Central memory CD8-positive, alpha-beta T cell (primary cell): Measurements from ENCODE around the gene CDH7.

Experiments
- ATAC-seq: fragments of 150-1000 bp; cut with Tn5 transposase; replicated peaks from 2 replicates; pipeline ENCODE4 v1.10.0; 2022; ENCODE audit warnings: mild to moderate bottlenecking, moderate FRiP score, moderate number of reproducible peaks; ENCODE audit not compliant: poor library complexity, severe bottlenecking; ENCODE audit errors: extremely low read depth
- DNase-seq, 2 donors: peaks; one replicate each; pipeline ENCODE4 v3.0.0; 2021; ENCODE audit warnings: low spot score in 2 of 2
- H3K27ac Mint-ChIP-seq: one replicate; pipeline ENCODE4 v1.8.0; 2022; ENCODE audit warnings: low read depth, mild to moderate bottlenecking, moderate library complexity, mixed read lengths
- H3K27me3 Mint-ChIP-seq: one replicate; pipeline ENCODE4 v1.8.0; 2022; ENCODE audit warnings: mixed read lengths
- H3K36me3 Mint-ChIP-seq: one replicate; pipeline ENCODE4 v1.8.0; 2022; ENCODE audit warnings: mild to moderate bottlenecking, moderate library complexity, mixed read lengths; ENCODE audit not compliant: insufficient read depth
- H3K4me1 Mint-ChIP-seq: one replicate; pipeline ENCODE4 v1.8.0; 2022; ENCODE audit warnings: mixed read lengths
- H3K4me3 Mint-ChIP-seq: one replicate; pipeline ENCODE4 v1.8.0; 2022; ENCODE audit warnings: mild to moderate bottlenecking, moderate library complexity, mixed read lengths
- H3K9me3 Mint-ChIP-seq: one replicate; pipeline ENCODE4 v1.8.0; 2022; ENCODE audit warnings: mixed read lengths

The CDH7 gene, protein sequence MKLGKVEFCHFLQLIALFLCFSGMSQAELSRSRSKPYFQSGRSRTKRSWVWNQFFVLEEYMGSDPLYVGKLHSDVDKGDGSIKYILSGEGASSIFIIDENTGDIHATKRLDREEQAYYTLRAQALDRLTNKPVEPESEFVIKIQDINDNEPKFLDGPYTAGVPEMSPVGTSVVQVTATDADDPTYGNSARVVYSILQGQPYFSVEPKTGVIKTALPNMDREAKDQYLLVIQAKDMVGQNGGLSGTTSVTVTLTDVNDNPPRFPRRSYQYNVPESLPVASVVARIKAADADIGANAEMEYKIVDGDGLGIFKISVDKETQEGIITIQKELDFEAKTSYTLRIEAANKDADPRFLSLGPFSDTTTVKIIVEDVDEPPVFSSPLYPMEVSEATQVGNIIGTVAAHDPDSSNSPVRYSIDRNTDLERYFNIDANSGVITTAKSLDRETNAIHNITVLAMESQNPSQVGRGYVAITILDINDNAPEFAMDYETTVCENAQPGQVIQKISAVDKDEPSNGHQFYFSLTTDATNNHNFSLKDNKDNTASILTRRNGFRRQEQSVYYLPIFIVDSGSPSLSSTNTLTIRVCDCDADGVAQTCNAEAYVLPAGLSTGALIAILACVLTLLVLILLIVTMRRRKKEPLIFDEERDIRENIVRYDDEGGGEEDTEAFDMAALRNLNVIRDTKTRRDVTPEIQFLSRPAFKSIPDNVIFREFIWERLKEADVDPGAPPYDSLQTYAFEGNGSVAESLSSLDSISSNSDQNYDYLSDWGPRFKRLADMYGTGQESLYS

DNA sequence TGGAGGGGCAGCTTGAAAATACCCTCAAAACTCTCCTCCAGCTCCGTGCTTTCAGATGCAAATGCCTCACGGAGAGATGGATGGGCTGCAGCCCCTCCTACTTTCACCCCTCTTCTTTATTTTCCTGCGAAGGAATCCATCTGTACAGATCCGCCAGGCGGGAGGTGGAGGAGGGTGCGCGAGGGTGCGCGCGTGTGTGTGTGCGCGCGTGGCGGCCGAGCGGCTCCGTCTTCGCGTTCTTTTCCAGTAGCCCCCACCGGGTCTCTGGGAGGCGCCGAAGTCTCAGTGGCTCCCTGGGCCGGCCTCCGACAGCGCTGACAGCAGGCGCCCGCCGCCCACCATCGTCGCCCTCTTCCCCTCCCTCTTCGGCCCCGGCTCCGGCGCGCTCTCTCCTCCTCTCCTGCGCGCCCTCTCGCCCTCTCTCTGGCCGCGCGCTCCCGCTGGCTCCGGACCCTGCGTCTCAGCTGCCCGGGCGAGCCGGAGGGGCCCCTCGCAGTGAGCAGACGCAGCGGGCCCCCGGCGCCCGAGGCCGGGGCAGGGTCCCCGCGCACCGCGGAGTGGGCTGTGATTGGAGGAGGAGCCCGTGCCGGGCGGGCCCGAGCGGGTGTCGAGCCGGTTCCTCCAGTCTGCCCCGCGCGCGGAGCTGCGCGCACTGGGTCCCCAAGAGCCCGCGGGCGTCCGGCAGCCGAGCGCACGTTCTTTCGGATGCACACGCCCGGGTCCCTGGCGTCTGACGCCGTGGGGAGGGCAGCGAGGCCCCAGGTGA, at the start of gene CDH7:
Gene CDH7, plus strand, starts transcription at position 624 of the 766 bp plus-strand sequence. CDS start 11,831 bp downstream, outside the sequence.
- Mint-ChIP-seq H3K27me3 (no peaks in the 10 kb centered on the region), H3K4me1 (no peaks in the 10 kb centered on the region), H3K4me3 (no peak within 1 kb of the TSS), H3K9me3 (peaks cover 30% of the 10 kb centered on the region), H3K36me3 (no peaks in the 10 kb centered on the region), H3K27ac (no peak within 1 kb of the TSS)
- DNase-seq (no peak), ATAC-seq (no peak)

DNA sequence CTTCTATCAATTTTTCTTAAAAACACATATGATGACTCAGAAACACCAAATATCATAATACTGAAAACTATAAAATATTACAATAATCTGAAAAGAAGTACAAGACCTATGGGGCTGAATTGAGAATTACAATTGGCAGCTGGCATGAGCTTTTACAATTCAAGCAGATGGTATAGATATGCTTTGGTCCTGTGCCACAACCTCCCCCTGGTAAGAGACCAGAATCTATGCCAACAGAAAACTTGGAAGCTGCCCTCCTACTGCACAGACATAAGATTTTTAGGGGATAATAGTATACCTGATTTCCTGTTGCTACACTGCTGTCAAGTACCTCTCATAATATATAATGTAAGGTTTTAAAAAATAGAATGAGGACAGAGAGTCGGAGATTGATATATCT, 46.8 kb upstream of the CDH7 start:
- H3K9me3 Mint-ChIP-seq = peaks cover 14% of the 10 kb centered on the region
- H3K36me3 Mint-ChIP-seq = no peaks in the 10 kb centered on the region
- H3K27ac Mint-ChIP-seq = no peak overlapping the region
- no peaks in the 10 kb centered on the region for H3K27me3 Mint-ChIP-seq
- H3K4me3 Mint-ChIP-seq = no peak overlapping the region
- DNase-seq = no peak
- no peaks in the 10 kb centered on the region for H3K4me1 Mint-ChIP-seq
- no peak for ATAC-seq

DNA sequence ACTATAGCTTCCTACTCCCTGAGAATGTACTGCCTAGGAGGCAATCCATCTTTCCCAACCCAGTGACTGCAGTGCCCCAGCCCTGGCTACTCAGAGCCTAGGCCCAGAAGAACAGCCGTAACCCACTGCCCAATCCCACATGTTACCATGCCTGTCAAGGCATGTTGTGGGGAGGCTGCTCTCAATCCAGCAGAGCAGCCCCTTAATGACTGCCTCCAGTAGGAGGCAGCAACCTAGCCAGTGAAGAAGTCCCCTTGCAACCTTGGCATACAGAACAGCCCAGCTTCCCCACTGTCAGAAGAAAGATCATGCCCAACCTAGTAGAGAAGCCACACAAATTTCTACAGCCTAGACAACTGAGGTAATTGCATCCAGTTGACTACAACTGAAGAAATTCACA, 44.2 kb upstream of the CDH7 start:
- no peak for DNase-seq
- no peaks in the 10 kb centered on the region for H3K36me3 Mint-ChIP-seq
- H3K4me3 Mint-ChIP-seq = no peak overlapping the region
- H3K4me1 Mint-ChIP-seq = no peaks in the 10 kb centered on the region
- ATAC-seq = no peak
- no peaks in the 10 kb centered on the region for H3K27me3 Mint-ChIP-seq
- no peak overlapping the region for H3K27ac Mint-ChIP-seq
- peaks cover 20% of the 10 kb centered on the region for H3K9me3 Mint-ChIP-seq

DNA sequence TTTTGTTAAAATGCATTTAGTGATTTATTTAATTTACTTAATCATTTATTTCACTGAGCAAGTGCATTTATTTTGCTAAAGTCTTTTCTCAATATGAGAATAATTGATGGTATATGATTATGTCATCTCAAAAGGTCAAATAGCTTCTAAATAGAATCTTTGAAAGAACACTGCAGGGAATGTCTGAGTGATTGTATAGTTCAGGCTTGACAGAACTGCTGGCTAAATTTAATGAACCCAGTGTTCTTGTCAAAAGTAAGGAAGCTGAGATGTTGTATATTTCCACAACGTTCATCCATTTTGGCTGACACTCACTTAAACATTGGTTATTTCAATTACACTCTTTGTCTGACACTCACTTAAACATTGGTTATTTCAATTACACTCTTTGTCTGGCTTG, 39.3 kb upstream of the CDH7 start:
- H3K27ac Mint-ChIP-seq = no peak overlapping the region
- no peak for DNase-seq
- no peaks in the 10 kb centered on the region for H3K36me3 Mint-ChIP-seq
- ATAC-seq = no peak
- no peaks in the 10 kb centered on the region for H3K27me3 Mint-ChIP-seq
- H3K4me3 Mint-ChIP-seq = no peak overlapping the region
- H3K4me1 Mint-ChIP-seq = no peaks in the 10 kb centered on the region
- H3K9me3 Mint-ChIP-seq = peaks cover 5% of the 10 kb centered on the region

DNA sequence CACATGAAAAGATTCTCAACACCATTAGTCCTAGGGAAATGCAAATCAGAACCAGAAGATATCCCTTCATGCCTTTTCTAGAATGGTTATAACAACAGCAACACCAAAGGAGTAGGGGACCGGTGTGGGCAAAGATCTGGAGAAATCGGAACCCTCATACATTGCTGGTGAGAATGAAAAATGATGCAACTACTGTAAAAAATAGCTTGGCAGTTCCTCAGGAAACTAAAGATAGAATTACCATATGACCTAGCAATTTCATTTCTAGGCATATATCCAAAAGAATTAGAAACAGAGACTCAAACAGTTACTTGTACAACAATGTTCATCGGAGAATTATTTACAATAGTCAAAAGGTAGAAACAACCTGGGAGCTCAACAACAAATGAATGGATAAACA, 29.2 kb upstream of the CDH7 start:
- ATAC-seq (no peak), DNase-seq (no peak)
- Mint-ChIP-seq H3K4me3 (no peak overlapping the region), H3K27me3 (no peaks in the 10 kb centered on the region), H3K9me3 (peaks cover 14% of the 10 kb centered on the region), H3K36me3 (no peaks in the 10 kb centered on the region), H3K4me1 (no peaks in the 10 kb centered on the region), H3K27ac (no peak overlapping the region)

DNA sequence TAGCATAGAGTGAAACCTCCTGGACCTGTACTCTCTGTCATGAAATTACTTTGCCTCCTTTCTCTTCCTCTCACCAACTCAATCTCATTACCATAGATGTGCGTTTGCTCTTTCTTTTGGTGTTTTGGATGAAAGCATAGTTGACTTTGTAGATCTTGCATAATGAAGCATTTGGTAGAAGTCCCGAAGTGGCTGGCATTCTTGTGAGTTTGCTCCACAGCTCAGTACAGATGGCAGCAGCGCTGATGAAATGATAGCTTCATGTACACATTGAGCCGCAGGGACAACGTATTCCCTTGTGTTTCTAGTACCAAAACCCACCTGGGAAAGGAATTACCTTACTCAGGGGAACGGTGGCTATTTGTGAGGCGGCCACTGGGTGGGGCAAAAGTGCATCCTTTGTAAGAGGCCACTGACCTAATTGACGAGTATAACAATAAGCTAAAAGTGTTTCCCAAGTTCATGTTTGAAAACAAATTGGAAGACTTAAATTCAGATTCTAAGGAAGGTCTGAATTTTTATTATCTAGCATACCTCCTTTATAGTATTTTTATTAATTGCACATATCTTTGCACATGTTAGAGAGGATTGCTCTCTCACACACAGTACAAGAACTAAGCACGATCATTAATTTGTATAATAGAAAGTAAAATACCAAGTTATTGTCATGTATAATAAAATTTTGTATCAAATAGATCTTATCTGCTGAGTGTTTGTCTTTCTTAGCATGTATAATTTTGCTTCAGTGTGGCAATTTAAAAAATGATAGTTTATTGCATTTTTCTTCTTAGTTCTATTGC, 25.4 kb upstream of the CDH7 start:
- Mint-ChIP-seq H3K27ac (no peak overlapping the region), H3K36me3 (no peaks in the 10 kb centered on the region), H3K4me3 (no peak overlapping the region), H3K4me1 (no peaks in the 10 kb centered on the region), H3K27me3 (no peaks in the 10 kb centered on the region), H3K9me3 (peaks cover 24% of the 10 kb centered on the region)
- DNase-seq (no peak), ATAC-seq (no peak)

DNA sequence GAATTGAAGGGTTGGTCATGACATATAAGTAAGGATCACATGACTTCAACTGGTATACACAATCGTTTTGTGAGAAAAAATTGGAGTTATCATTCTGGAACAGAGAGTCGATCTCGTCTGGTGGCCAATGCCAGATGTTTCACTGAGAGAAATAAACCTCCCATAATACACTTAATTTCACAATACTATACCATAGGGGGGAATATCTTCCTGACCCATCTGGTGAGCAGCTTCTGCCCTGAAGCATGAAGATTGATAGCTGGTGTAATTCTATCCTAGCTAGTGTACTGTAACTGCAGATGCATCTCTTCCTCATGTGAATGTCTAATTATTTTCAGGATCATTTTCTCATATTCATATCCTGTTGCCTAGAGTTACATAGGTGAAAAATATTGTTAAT, 15.7 kb upstream of the CDH7 start:
- no peak for ATAC-seq
- Mint-ChIP-seq H3K36me3 (no peaks in the 10 kb centered on the region), H3K27me3 (no peaks in the 10 kb centered on the region), H3K27ac (no peak overlapping the region), H3K9me3 (peaks cover 8% of the 10 kb centered on the region), H3K4me3 (no peak overlapping the region), H3K4me1 (no peaks in the 10 kb centered on the region)
- no peak for DNase-seq

DNA sequence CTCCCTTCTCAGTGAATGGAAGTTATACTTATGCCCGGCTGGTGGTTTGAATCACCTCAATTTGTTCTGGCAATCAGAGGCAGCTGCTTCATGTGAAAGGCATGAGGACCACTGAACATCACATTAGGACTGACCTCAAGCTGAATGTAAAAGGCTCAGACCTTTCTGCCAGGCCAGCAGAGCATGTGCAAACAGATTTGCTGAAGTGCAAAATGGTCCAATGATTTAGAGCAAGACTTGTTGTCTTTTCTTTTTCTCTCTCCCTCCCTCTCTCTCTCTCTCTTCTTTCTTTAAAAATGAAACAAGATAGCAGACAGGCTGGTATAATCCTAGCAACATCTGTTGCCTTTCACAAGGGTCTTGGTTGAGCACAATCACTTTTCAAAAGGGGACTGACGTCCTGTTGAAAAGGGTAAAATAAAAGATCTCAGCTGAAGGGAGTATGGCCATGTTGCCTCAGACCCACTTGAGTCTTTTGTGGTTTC, 13.3 kb upstream of the CDH7 start:
- no peak for DNase-seq
- no peak overlapping the region for H3K27ac Mint-ChIP-seq
- no peak for ATAC-seq
- H3K4me1 Mint-ChIP-seq = no peaks in the 10 kb centered on the region
- no peak overlapping the region for H3K4me3 Mint-ChIP-seq
- H3K36me3 Mint-ChIP-seq = no peaks in the 10 kb centered on the region
- H3K9me3 Mint-ChIP-seq = peaks cover 5% of the 10 kb centered on the region
- H3K27me3 Mint-ChIP-seq = no peaks in the 10 kb centered on the region

DNA sequence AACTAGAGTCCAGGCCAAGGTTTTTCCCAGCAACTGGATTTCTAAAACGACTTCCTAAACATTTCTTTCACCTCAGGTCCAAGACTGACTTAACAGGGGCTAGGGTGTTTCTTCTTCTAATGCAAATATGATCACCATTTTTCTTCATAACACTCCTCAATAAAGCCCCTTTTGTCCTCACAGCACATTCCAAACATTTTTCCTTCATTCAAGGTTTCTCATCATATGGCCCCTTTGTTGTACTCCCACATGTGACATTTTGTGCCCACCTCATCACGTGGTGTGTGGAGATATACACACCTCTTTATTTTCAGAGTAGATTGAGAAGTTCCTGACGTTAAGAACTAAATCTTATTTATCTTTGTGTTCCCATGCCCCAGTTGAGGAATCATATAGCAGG, 3.9 kb upstream of the CDH7 start:
- no peaks in the 10 kb centered on the region for H3K27me3 Mint-ChIP-seq
- H3K27ac Mint-ChIP-seq = no peak overlapping the region
- ATAC-seq (no peak), DNase-seq (no peak)
- peaks cover 16% of the 10 kb centered on the region for H3K9me3 Mint-ChIP-seq
- H3K4me3 Mint-ChIP-seq = no peak overlapping the region
- no peaks in the 10 kb centered on the region for H3K4me1 Mint-ChIP-seq
- H3K36me3 Mint-ChIP-seq = no peaks in the 10 kb centered on the region

DNA sequence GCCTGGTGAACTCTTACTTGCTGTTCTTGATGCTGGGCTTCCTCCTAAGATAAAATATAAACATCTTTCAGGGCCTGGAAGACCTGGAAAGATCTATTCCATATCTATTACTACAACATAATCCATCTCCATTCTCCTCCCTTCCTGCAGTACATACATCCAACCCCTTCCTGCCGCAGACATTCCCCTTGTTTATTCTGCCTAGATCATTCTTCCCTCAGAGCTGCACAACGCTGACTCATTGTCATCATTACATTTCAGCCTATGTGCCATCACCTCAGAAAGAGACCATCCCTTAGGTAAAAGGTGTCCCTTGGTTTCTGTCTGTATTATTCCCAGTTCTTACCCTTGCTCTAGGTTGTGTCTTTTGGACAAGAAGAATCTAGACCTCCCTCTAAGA, 2.5 kb upstream of the CDH7 start:
- H3K4me1 Mint-ChIP-seq = no peaks in the 10 kb centered on the region
- no peaks in the 10 kb centered on the region for H3K36me3 Mint-ChIP-seq
- H3K4me3 Mint-ChIP-seq = no peak overlapping the region
- no peak for DNase-seq
- ATAC-seq = no peak
- H3K9me3 Mint-ChIP-seq = peaks cover 23% of the 10 kb centered on the region
- no peak overlapping the region for H3K27ac Mint-ChIP-seq
- H3K27me3 Mint-ChIP-seq = no peaks in the 10 kb centered on the region

DNA sequence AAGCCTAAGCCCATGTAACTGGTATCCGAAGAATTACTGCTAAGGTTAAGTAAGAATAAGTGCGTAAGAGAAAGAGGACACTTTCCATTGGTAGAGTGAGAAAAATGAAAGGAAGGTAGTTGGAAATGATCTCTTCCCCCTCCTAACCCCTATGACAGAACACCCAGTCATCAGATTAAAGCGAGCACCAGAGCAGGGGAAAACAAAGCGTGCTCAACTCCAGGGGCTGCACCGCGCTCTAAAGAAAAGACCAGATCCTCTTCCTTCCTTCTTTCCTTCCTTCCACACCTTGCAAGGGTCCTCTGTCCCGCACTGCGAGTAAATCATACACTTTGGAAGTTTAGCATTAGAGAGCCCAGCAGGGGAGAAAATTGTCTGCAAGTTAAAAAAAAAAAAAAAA, 971 bp upstream of the CDH7 start:
- Mint-ChIP-seq H3K4me3 (no peak overlapping the region), H3K27me3 (no peaks in the 10 kb centered on the region), H3K27ac (no peak overlapping the region), H3K36me3 (no peaks in the 10 kb centered on the region), H3K9me3 (peaks cover 30% of the 10 kb centered on the region), H3K4me1 (no peaks in the 10 kb centered on the region)
- ATAC-seq (no peak), DNase-seq (no peak)
